Pulmonary artery endothelial cell (primary cell): Measurements from ENCODE around the gene KRT23. TPM values are rescaled to one million over a fixed set of nuclear protein-coding genes. Genes with fewer than 3 reads are reported as not detected.

Experiments
- DNase-seq: peaks from one replicate; pipeline ENCODE4 v3.0.0-alpha.2; 2011; ENCODE audit warnings: low read depth, low spot score
- total RNA-seq: library from RNA; depleted of rRNA; stranded (reverse); fragments of >200 nt; gene quantifications from 2 replicates; pipeline ENCODE4 v1.2.3, GENCODE V29; 2014

The KRT23 gene
- total RNA-seq, 1 donor from 2014 or later = not detected

DNA sequence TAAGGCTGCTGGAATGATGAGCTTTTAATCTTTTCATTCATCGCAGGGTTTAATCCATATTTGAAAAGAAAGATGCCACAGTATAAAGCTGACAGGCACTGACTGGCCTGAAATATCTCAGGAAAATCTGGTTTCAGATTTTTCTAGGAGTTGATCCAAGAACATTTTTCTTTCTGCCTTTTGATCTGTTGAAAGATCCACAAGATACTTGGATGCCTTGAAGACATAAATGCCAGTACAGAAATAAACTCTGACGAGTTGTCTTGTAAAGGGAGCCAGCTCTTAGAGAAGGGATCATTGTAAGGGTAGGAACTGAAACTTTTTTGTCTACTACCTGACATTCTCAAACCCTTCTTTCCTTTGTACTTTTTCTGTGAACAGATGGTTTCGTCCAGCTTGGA, 27.0 kb downstream of the KRT23 start:
- no peak for DNase-seq

DNA sequence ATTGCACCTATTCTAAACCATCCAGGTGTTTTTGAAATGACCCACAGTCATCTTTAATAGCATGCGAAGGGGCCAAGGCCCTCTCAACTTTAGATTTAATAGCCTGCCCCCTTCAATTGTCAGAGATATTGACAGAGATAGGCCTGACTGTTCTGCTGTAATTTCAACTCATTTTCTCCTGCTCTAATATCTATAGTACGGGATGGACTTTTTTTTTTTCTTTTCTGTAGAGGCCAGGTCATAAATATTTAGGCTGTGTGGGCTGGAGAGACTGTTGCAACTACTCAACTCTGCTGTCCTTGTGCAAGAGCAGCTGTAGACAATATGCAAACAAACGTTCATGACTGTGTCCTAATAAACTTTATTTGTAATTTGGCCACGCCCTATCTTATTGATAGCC, 27.7 kb downstream of the KRT23 start:
- DNase-seq = no peak

DNA sequence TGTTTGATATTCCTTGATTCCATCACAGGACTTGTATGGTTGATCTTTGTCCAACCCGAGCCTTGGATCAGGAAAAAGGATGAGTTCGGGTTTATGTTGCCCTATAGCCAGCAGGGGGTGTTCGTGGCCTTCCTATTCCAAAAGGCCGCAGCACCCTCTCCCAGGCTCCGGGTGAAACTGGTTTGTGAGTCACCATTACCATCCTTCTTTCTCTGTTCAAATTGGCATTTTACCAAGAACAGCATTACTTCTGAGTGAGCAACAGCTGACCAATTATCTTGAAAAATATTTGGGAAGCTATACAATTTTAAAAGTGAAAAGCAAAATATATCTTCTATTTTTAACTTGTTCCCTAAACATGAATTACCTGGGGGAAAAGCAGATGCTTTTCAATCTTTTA, 28.1 kb downstream of the KRT23 start:
- DNase-seq = peak; percentile 79

DNA sequence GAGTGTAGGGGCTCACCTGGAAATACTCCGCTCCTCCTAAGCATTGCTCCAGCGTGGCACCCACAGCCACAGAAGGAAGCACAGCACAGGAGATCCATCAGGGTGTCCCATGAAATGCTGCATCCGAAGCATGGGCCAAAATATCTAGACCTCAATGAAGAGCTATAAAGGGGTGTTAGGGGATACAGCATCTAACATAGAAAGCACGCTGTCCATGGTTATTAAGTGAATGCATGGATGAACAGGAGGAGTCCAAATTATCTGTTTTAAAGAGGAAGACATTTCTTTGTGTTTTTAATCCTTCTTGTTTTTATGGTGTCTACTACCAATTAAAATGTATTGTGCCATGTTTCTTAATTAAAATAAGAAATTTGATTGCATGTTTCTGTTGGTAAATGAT, 30.8 kb downstream of the KRT23 start:
- no peak for DNase-seq

DNA sequence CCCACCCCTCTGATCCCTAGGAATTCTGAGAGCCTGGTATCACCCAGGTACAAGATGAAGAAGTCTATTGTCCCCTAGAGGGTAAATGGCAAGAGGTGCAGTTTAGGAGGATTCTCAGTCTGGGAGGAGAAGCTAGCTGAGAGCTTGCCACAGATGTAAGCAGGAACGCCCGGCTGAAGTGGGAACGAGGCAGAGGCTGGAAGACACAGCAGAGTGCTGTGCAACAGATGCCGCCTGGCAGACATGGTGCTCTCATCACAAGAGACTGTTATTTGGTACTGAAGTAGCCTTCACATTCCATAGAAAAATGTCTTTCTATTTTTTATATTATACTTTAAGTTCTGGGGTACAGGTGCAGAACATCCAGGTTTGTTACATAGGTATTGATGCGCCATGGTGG, 32.1 kb downstream of the KRT23 start:
- no peak for DNase-seq

DNA sequence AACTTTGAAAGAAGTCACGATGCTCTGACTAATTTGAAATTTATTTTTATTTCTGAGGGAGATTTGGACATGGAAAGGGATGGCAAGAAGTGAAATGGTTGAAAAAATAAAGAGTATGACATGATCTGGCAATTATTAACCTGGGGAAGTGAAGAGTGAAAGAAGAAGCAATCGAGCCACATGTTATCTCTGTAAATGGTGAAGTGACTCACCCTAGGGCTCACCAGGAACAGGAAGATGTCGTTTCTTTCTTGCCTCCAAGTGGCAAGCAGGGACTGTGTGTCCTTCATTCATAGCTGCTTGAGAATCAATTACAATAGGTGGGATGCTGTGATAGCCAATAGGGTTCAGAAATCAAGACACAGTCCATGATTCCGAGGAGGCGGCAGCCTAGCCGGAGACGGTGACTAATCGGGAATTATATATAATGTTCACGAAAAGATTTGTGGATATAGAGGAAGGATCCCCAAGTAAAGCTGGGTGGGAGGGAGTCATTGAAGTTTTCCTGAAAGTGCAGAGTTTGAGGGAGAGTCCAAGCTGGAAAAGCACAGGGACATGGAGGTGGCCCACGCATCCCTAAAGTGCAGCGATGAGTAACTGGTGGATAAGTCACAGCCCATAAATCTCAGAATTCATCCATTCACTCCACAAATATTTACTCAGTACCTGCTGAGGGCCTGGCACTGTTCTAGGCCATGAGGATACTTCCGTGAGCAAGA, 34.2 kb downstream of the KRT23 start:
- no peak for DNase-seq

DNA sequence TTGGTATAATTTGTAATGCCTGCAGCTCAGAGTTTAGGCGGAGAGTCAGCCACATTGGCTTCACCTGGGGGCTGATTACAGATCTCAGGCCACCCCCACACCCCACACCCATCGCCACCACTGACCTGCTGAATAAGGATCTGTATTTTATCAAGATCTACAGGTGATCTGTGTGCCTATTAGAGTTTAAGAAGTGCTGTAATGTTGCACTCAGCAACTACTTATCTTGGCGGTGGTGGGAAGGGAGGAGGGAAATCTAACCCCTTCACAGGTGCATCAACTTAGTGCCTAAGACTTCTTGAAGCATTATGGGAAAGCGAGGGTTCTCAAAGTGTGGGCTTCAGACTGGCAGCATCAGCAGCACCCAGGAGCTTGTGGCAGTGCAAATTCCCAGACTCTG, 34.9 kb downstream of the KRT23 start:
- DNase-seq = no peak

DNA sequence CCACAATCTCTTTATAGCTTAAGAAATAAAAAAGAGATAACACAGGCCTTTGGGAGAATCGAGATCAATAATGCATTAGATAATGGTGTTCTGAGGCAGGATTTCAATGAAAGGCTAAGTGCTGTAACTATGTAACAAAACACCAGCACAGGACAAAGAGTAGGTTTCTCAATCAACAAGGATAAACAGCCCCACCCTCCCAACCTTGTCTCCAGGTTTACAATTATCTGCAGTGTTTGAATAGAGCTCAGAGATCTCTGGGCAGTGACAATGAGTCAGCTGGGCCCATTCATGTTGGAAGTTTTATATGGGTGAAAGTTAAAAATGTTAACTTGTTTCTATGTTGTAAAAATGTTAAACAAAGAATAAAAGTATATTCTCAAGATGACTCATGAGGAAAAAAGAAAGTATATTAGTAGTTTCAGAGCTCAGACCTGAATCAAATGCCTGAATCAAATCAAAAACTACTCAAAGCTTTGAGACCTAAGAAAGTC, 35.4 kb downstream of the KRT23 start:
- DNase-seq = no peak

DNA sequence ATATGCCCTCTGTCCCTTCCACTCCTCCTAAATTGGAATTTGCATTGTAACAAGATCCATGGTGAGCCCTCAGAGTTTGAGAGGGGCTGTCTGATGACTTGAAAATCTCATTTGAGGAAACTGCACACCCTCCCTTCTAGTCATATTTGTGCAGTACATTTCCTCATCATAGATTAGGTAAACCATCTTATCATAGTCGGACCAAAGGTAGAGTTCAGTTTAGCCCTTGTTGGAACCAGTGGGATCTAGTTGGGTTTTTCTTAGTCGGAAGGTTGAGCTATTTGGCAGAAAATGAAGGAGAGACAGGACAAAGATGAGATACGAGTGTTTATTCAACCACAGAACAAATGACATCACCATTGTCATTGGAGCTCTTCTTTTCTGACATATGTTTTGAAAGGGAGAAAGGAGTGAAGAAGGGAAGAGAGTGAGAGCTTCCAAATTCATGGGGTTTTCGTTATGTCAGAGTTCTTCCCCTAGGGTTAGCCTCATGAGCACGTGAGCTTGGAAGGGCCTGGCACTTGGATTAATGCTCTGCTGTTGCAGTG, 36.6 kb downstream of the KRT23 start:
- no peak for DNase-seq

DNA sequence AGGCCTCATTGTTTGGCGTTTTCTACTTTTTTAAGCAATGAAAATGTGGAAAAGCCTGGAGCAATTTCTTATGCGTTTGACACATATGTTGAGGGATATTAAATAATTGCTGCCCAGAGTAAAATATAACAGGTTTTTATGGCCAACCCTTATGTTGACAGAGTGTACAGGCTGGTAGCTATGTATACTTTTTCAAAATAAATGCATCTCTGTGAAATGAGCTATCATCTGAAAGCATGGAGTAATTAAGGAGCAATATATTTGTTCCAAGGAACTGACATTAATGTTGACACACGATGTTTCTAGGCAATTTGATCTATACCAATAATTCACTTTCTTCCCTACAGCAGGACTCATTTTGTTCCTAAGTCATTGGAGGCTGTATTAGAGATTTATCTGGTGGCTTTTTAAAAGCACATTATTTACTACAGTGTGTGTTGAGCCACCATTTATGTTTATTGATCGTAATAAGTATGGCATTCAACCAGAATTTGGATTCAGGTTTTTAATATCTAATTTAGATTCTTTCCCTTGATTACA, 40.5 kb downstream of the KRT23 start:
- DNase-seq = no peak

DNA sequence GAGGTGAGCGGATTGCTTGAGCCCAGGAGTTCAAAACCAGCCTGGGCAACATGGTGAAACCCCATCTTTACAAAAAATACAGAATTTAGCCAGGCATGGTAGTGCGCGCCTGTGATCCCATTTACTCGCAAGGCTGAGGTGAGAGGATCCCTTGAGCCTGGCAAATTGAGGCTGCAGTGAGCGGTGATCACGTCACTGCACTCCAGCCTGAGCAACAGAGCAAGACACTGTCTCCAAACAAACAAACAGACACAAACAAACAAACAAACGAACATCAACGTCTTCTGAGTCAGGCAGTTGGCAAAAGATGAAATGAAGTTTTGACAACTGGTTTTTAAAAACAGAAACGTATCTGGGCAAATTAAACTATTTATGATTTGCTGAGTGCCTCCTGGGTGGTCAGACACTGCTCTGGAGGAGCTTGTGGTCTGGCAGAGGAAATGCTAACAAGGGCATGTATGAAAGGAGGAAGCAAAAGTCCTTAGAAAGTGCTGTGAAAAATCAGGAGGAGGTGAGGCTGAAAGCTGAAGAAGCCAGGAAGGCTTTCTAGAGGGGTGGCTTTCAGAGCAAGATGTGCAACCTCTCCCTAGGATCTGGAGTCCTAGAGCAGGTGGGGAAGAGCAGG, 42.2 kb downstream of the KRT23 start:
- no peak for DNase-seq

DNA sequence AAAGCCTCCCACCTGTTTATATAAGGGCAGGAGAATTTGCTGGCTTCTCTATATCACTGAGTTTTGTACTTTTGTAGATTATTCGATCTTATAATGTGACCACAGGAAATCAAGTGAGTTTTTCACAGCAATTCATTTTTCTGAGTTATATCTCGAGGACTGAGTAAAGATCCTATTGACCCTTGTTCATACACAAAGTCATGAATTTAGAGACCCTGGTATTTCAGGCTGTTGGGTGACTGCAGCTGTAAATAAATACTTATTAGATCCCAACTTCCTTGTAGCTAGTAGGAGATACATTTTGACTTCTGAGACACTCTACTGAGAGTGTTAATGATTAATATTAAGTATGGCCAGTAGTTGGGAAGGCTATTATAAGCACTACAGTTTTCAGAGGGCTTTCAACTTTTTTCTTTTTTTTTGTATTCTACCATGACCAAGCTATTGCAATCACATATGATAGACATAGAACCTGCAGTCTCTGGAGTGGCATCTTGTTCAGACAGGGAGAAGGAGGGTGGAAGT, 49.2 kb downstream of the KRT23 start:
- no peak for DNase-seq

DNA sequence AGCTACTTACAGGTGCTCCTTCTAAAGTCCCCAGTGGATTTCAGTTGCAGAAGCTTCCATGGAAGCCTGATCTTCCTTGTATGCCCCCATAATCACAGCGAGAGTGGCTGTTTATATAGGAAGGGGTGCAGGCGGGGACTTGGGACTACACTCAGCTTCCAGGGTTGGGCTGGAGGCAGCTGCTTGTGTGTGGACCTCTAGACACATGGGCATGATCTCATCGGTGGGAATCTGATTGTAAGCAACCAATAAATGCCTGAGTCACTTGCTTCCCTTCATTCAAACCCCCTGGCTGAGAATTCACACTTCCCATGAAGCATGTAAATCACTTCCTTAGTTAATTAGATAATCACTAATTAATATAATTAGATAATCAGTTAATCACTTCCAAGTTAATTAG, 51.4 kb downstream of the KRT23 start:
- no peak for DNase-seq

DNA sequence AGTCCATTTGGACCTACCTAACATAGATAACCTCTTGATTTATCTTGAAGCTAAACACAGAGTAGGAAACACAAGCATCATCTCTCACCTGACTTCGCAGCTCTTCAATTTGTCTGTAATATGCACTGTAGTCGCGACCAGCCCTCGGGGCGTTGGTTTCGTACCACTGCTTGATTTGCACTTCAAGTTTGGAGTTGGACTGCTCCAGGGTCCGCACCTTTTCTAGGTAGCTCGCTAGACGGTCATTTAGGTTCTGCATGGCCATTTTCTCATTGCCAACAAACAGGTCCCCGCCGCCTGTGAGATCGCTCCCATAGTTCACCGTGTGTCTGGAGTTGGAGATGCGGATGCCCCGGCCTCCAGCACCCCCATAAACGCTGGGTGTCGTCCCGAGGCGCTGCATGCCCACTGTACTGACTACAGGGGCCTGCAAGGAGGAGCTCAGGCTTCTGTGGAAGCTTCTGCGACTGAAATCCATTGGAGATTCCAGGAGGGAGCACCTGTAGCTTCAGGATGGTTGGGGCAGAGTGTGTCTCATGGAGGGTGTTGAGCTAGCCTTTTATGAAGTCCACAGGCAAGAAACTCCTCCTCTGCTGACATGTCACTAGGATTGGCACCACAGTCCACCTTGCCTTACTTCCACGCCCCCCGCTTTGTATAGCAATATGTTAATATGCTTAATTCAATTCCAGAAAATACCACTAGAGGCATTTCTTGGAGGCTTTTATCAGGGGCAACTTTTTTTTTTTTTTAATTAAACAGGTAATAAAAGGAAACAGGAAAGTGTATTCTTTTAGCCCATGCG, 52.5 kb downstream of the KRT23 start, which contains the start of gene KRT20:
TSS of gene KRT20 (minus strand) at position 535 of the 805 bp plus-strand sequence. CDS start at position 478, 57 bp downstream.
- no peak for DNase-seq

DNA sequence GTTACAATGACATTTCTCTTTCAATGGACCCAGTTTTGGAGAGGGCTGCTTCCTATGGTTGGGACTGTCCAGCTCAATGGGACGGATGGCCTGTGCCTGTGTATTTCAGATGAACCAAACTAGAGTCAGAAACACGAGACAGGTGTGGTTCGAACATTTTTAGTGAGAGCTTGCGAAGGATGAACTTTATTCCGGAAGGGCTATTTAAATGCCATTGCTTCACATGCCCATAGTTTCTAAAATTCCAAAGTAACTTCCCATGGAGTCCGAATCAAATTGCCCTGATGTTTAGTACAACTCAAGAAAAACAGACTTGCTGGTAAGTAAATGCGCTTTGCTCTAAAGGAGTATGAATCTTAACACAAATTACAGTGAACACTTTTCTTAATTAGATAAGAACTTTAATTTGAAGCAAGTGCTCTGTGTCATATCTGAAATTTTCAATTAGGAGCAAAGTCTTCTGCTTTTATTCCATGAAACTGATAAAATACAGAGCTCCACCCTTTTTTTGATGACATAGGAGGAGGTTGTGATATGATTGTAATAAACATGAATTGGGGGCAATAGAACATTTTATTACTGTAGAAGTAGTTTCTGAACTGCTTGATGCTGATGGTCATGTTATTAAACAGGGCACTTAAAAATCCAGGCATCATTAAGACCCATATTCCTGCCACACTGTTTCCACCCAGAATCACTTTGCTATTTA, 53.7 kb downstream of the KRT23 start:
- no peak for DNase-seq

DNA sequence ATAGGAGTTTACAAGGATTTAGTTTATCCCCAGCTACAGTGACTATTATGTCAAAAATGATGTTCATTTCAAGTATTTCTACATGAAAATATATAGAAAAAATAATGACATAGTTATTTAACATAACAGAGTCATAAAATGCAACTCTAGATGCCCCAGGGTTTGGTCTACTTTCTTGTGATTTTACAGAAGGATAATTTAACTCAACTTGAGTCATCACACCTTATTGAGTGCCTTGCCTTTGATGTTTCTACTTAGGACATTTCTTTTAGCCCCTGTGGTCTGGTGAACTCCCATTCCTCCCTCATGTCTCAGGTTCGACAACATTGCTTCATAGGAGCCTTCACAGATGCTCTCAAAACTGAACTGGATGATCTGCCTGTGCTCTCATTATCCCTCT, 54.4 kb downstream of the KRT23 start:
- DNase-seq = no peak

DNA sequence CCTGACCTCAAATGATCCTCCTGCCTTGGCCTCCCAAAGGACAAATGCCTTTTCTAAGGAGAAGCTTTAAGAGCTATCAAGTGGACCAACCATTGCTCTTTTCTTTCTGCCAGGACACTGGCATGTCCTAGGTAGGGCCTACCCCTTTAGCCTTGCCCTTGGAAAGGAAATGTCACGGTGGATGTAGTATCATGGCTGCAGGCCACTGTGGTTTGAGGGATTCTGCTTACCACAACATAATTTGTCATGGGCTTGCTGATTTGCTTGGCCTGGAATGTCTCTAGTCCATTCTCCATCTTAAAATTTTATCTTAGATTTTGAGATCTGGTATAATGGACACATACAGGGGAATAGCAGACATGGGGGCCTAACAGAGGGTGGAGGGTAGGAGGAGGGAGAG, 58.4 kb downstream of the KRT23 start:
- DNase-seq = no peak

DNA sequence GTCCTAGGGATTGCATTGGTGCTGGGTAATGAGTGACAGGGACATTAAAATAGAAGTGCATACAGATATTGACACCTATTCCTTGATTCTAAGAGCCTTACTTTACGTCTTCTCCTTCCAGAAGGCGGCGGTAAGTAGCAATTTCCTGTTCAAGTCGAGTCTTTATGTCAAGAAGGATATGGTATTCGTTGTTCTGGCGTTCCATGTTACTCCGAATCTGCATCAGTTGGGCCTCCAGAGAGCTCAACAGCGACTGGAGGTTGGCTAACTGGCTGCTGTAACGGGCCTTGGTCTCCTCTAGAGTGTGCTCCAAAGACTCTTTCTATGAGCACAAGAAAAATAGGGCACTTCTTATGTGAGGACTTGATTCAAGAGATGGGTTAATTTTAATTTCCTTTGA, 59.4 kb downstream of the KRT23 start:
- DNase-seq = no peak

DNA sequence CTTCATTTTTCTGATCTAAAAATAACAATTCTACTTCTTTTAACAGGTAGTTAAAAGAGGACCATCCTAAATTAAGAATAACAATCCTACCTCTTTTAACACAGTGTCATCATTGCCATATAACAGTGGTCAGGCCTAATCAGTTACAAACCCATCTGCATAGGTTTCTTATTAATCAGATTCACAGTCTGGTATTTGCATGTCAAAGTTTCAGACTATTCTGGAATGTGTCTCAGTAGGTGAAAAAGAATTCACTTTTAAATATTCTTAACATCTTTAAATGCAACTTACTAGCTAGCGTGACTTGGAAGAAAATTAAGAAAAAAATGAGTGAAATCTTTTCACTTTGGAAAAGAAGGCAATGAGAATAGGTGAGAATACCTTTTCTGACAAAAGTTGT, 63.6 kb downstream of the KRT23 start:
- no peak for DNase-seq

DNA sequence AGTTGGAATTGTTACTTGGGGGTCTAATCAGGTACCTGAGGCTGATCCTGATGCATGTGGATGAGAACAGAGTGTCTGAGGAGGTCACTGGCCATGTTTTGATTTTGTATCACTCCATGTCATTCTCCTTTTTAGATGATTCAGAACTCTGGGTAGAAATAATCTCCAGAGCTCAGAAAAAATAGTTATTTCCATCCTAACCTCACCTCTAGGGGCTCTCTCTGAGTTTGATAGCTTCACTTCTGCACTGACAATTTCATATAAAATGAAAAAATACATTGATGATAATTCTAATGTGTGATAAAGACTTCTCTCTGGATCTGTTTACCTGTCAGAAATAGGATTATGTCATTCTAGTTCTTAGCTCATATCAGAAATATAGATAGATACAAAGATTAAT, 64.2 kb downstream of the KRT23 start:
- DNase-seq = no peak
